ENCODE results near the gene SPACA4.

SPACA4 gene

GRCh38 chr19:48582168-48582567 is 24.4 kb upstream of the SPACA4 start:
- DNase-seq (ENCODE audit: low read depth in 2 of 2), result no peak
- no peak overlapping the region for H3K4me3 ChIP-seq (replicated peaks in 1 of 2; ENCODE audit: low read depth in 2 of 2, low read length in 2 of 2)
- no peak for TF ChIP-seq CTCF (IDR thresholded peaks at IDR 0.05; ENCODE audit: low read depth, low read length)

- no peak for DNase-seq (ENCODE audit: low read depth in 2 of 2)
- no peak overlapping the region for H3K4me3 ChIP-seq (replicated peaks in 1 of 2; ENCODE audit: low read depth in 2 of 2, low read length in 2 of 2)
- TF ChIP-seq CTCF (IDR thresholded peaks at IDR 0.05; ENCODE audit: low read depth, low read length), result no peak
Observed at GRCh38 chr19:48587387-48587786, 19.2 kb upstream of the SPACA4 start.

GRCh38 chr19:48588670-48589401 is 17.7 kb upstream of the SPACA4 start:
- TF ChIP-seq CTCF (IDR thresholded peaks at IDR 0.05; ENCODE audit: low read depth, low read length), result peak; percentile 97
- peak overlapping the region; percentile 31 to 44 for H3K4me3 ChIP-seq (replicated peaks in 1 of 2; ENCODE audit: low read depth in 2 of 2, low read length in 2 of 2)

GRCh38 chr19:48591021-48591420 is 15.5 kb upstream of the SPACA4 start:
- no peak for TF ChIP-seq CTCF (IDR thresholded peaks at IDR 0.05; ENCODE audit: low read depth, low read length)
- DNase-seq (ENCODE audit: low read depth in 2 of 2), result peak; percentile 23 to 34
- no peak overlapping the region for H3K4me3 ChIP-seq (replicated peaks in 1 of 2; ENCODE audit: low read depth in 2 of 2, low read length in 2 of 2)

More at GRCh38 chr19:48588670-48589401, 17.7 kb upstream of the SPACA4 start:
- DNase-seq (ENCODE audit: low read depth in 2 of 2), result peak; percentile 88

GRCh38 chr19:48595171-48595570 is 11.4 kb upstream of the SPACA4 start:
- H3K4me3 ChIP-seq (replicated peaks in 1 of 2; ENCODE audit: low read depth in 2 of 2, low read length in 2 of 2), result no peak overlapping the region
- no peak for DNase-seq (ENCODE audit: low read depth in 2 of 2)
- TF ChIP-seq CTCF (IDR thresholded peaks at IDR 0.05; ENCODE audit: low read depth, low read length), result no peak

- no peak for TF ChIP-seq CTCF (IDR thresholded peaks at IDR 0.05; ENCODE audit: low read depth, low read length)
- no peak for DNase-seq (ENCODE audit: low read depth in 2 of 2)
- no peak overlapping the region for H3K4me3 ChIP-seq (replicated peaks in 1 of 2; ENCODE audit: low read depth in 2 of 2, low read length in 2 of 2)
Observed at GRCh38 chr19:48595833-48596232, 10.7 kb upstream of the SPACA4 start.

GRCh38 chr19:48596237-48596636 is 10.3 kb upstream of the SPACA4 start:
- no peak for TF ChIP-seq CTCF (IDR thresholded peaks at IDR 0.05; ENCODE audit: low read depth, low read length)
- H3K4me3 ChIP-seq (replicated peaks in 1 of 2; ENCODE audit: low read depth in 2 of 2, low read length in 2 of 2), result no peak overlapping the region
- DNase-seq (ENCODE audit: low read depth in 2 of 2), result no peak
